ENCODE measurements around the gene TBC1D10B. TPM values are rescaled to one million over a fixed set of nuclear protein-coding genes. Genes with fewer than 3 reads are reported as not detected.

TBC1D10B gene
- total RNA-seq, 1 donor from 2014 or later: 43.3 TPM

- Mint-ChIP-seq H3K27ac (ENCODE audit: unreplicated experiment) (peak within 1 kb of the TSS; percentile 49), H3K9me3 (ENCODE audit: low read depth) (no peaks in the 10 kb centered on the region), H3K4me1 (ENCODE audit: low read depth) (peaks cover 20% of the 10 kb centered on the region), H3K27me3 (ENCODE audit: low read depth) (no peaks in the 10 kb centered on the region), H3K36me3 (ENCODE audit: low read depth) (no peaks in the 10 kb centered on the region), H3K4me3 (ENCODE audit: unreplicated experiment) (no peak within 1 kb of the TSS)
- no peak for DNase-seq (ENCODE audit: low spot score)
- TF ChIP-seq CTCF (IDR thresholded peaks at IDR 0.05): no peak
These were observed 12.0 kb upstream of the TBC1D10B start, which contains the start of gene SEPTIN1 for GRCh38 chr16:30382111-30382881. SEPTIN1 (minus strand) TSS chr16:30382561; CDS start chr16:30382542, 19 bp downstream.

- no peak overlapping the region for H3K27ac Mint-ChIP-seq (ENCODE audit: unreplicated experiment)
- no peaks in the 10 kb centered on the region for H3K9me3 Mint-ChIP-seq (ENCODE audit: low read depth)
- TF ChIP-seq CTCF (IDR thresholded peaks at IDR 0.05): no peak
- H3K36me3 Mint-ChIP-seq (ENCODE audit: low read depth): no peaks in the 10 kb centered on the region
- peaks cover 23% of the 10 kb centered on the region for H3K4me1 Mint-ChIP-seq (ENCODE audit: low read depth)
- H3K4me3 Mint-ChIP-seq (ENCODE audit: unreplicated experiment): no peak overlapping the region
- DNase-seq (ENCODE audit: low spot score): no peak
- no peaks in the 10 kb centered on the region for H3K27me3 Mint-ChIP-seq (ENCODE audit: low read depth)
These were observed 11.2 kb upstream of the TBC1D10B start for GRCh38 chr16:30381291-30382041.

GRCh38 chr16:30380803-30381208 lies 10.5 kb upstream of the TBC1D10B start:
- H3K4me3 Mint-ChIP-seq (ENCODE audit: unreplicated experiment): no peak overlapping the region
- TF ChIP-seq CTCF (IDR thresholded peaks at IDR 0.05): no peak
- H3K36me3 Mint-ChIP-seq (ENCODE audit: low read depth): no peaks in the 10 kb centered on the region
- peaks cover 23% of the 10 kb centered on the region for H3K4me1 Mint-ChIP-seq (ENCODE audit: low read depth)
- no peak overlapping the region for H3K27ac Mint-ChIP-seq (ENCODE audit: unreplicated experiment)
- no peak for DNase-seq (ENCODE audit: low spot score)
- H3K9me3 Mint-ChIP-seq (ENCODE audit: low read depth): no peaks in the 10 kb centered on the region
- no peaks in the 10 kb centered on the region for H3K27me3 Mint-ChIP-seq (ENCODE audit: low read depth)

- peaks cover 23% of the 10 kb centered on the region for H3K4me1 Mint-ChIP-seq (ENCODE audit: low read depth)
- TF ChIP-seq CTCF (IDR thresholded peaks at IDR 0.05): no peak
- no peaks in the 10 kb centered on the region for H3K9me3 Mint-ChIP-seq (ENCODE audit: low read depth)
- no peaks in the 10 kb centered on the region for H3K36me3 Mint-ChIP-seq (ENCODE audit: low read depth)
- H3K4me3 Mint-ChIP-seq (ENCODE audit: unreplicated experiment): peak overlapping the region; percentile 98
- no peak for DNase-seq (ENCODE audit: low spot score)
- H3K27ac Mint-ChIP-seq (ENCODE audit: unreplicated experiment): no peak overlapping the region
- no peaks in the 10 kb centered on the region for H3K27me3 Mint-ChIP-seq (ENCODE audit: low read depth)
These were observed 9.9 kb upstream of the TBC1D10B start for GRCh38 chr16:30380072-30380802.
